Caco-2 (cell line): ENCODE data around the gene RSPH10B. TPM values are rescaled to one million over a fixed set of nuclear protein-coding genes. Genes with fewer than 3 reads are reported as not detected.
"Not testable (repeated sequence)": the region's sequence is repeated elsewhere in the genome, so short reads cannot be mapped to it uniquely, and the experiment has no call there.

Source experiments
- BruUV-seq: library from RNA; stranded (reverse); fragments of 400-500 nt; replicated peaks from 2 replicates; lab custom pipeline; 2021; lab: Mats Ljungman, UMichigan
- CTCF ChIA-PET: fragments of 300-600 bp; sonication (Branson Sonifier 250); formaldehyde crosslinking; loops from one replicate; lab custom pipeline; 2022; ENCODE audit warnings: antibody characterized with exemption; lab: Charles Lee
- POLR2A ChIA-PET: fragments of 300-600 bp; sonication (Branson Sonifier 250); formaldehyde crosslinking; loops from one replicate; lab custom pipeline; 2022; ENCODE audit warnings: antibody characterized with exemption; lab: Charles Lee
- DNase-seq, 2 experiments: peaks; one replicate each; pipeline versions ENCODE4 v3.0.0 to v3.0.0-alpha.2; 2020 to 2022
- H3K27me3 ChIP-seq: replicated peaks from 2 replicates; pipeline ENCODE4 v1.6.0; 2011; ENCODE audit warnings: low read length; ENCODE audit not compliant: control insufficient read depth, insufficient read depth
- H3K36me3 ChIP-seq: 2 replicates; pipeline ENCODE4 v1.5.1; 2011; ENCODE audit warnings: low read length; ENCODE audit not compliant: control insufficient read depth, insufficient read depth
- H3K4me1 ChIP-seq: fragments of 250-450 bp; sonication (Bioruptor Pico); 2 replicates; pipeline ENCODE4 v1.5.1; 2020; ENCODE audit warnings: mild to moderate bottlenecking
- H3K4me3 ChIP-seq: 2 replicates; pipeline ENCODE4 v1.5.1; 2011; ENCODE audit warnings: low read depth, mild to moderate bottlenecking, control low read depth, low read length
- H3K9me3 ChIP-seq: fragments of 250-450 bp; sonication (Bioruptor Pico); 2 replicates; pipeline ENCODE4 v1.5.1; 2020; ENCODE audit warnings: mild to moderate bottlenecking, moderate library complexity
- H3K27ac Mint-ChIP-seq: one replicate; pipeline ENCODE4 v1.8.0; 2022; ENCODE audit warnings: mixed read lengths; ENCODE audit not compliant: unreplicated experiment
- H3K27me3 Mint-ChIP-seq: one replicate; pipeline ENCODE4 v1.8.0; 2022; ENCODE audit warnings: mixed read lengths; ENCODE audit not compliant: insufficient read depth, unreplicated experiment
- H3K36me3 Mint-ChIP-seq: one replicate; pipeline ENCODE4 v1.8.0; 2022; ENCODE audit warnings: mild to moderate bottlenecking, mixed read lengths; ENCODE audit not compliant: insufficient read depth, unreplicated experiment
- H3K4me1 Mint-ChIP-seq: one replicate; pipeline ENCODE4 v1.8.0; 2022; ENCODE audit warnings: low read depth, mixed read lengths; ENCODE audit not compliant: unreplicated experiment
- H3K4me3 Mint-ChIP-seq: one replicate; pipeline ENCODE4 v1.8.0; 2022; ENCODE audit warnings: mild to moderate bottlenecking, moderate library complexity, mixed read lengths; ENCODE audit not compliant: unreplicated experiment
- H3K9me3 Mint-ChIP-seq: one replicate; pipeline ENCODE4 v1.8.0; 2022; ENCODE audit warnings: mixed read lengths; ENCODE audit not compliant: unreplicated experiment
- intact Hi-C: fragments of 100-400 bp; cut with micrococcal nuclease; formaldehyde crosslinking; loops from one replicate; pipeline ENCODE4 v1.10.0; 2022; ENCODE audit not compliant: unreplicated experiment
- total RNA-seq: library from RNA; stranded (reverse); gene quantifications from 2 replicates; pipeline ENCODE4 v1.2.3, GENCODE V29; 2022
- TF ChIP-seq, protein P1 (sequence below), 2 experiments: fragments of 200-600 bp in 1 of 2; IDR thresholded peaks; 1 replicate in 1 of 2; 2 replicates in 1 of 2; pipeline versions ENCODE4 v1.5.1 to v1.8.0; 2011 to 2022; ENCODE audit warnings: antibody characterized with exemption in 1 of 2, control low read depth in 1 of 2, inconsistent platforms in 1 of 2, low read depth in 1 of 2, low read length in 1 of 2, mild to moderate bottlenecking in 1 of 2, moderate library complexity in 1 of 2; ENCODE audit not compliant: insufficient read depth in 1 of 2, severe bottlenecking in 1 of 2, unreplicated experiment in 1 of 2

RSPH10B gene
- total RNA-seq, 1 experiment from 2014 or later: not detected

- CTCF ChIA-PET, H3K4me3 Mint-ChIP-seq, H3K27me3 Mint-ChIP-seq, H3K27ac Mint-ChIP-seq, H3K4me1 ChIP-seq, H3K27me3 ChIP-seq, POLR2A ChIA-PET, BruUV-seq, H3K36me3 Mint-ChIP-seq, intact Hi-C loops, H3K36me3 ChIP-seq, H3K9me3 ChIP-seq, H3K9me3 Mint-ChIP-seq, H3K4me1 Mint-ChIP-seq, DNase-seq, H3K4me3 ChIP-seq: not testable (repeated sequence)
Observed at GRCh38 chr7:5916529-5916928, 54.0 kb downstream of the RSPH10B start.

DNA sequence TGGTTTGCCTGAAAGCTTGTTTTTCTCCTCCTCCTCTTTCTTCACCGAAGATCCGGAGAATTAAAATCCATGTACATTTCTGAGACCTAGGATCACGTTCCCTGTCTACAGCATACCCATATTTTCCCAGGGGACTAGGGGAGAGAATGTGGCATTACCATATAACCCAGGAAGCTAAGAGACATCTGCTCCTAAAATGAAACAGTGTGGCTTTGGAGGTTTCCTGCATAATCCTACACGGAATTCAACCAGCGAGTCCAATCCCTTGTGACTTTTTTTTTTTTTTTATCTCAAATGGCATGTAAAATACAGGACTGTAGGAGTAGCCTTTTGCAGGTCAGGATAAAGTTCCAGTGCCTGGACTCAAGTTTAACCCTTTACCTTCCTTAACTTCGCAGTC lies 61.7 kb downstream of the RSPH10B start:
- CTCF ChIA-PET, H3K27ac Mint-ChIP-seq: not testable (repeated sequence)

GRCh38 chr7:5904726-5905125 lies 65.8 kb downstream of the RSPH10B start:
- H3K4me1 Mint-ChIP-seq, POLR2A ChIA-PET, CTCF ChIA-PET, H3K27me3 ChIP-seq, H3K36me3 Mint-ChIP-seq, intact Hi-C loops, H3K9me3 ChIP-seq, H3K27ac Mint-ChIP-seq, H3K27me3 Mint-ChIP-seq, H3K4me3 ChIP-seq, H3K4me1 ChIP-seq, H3K4me3 Mint-ChIP-seq, BruUV-seq, H3K36me3 ChIP-seq, H3K9me3 Mint-ChIP-seq, DNase-seq: not testable (repeated sequence)

More for the DNA sequence above, 61.7 kb downstream of the RSPH10B start:
- H3K27me3 ChIP-seq, H3K27me3 Mint-ChIP-seq, H3K4me1 ChIP-seq, H3K4me1 Mint-ChIP-seq, intact Hi-C loops, H3K36me3 ChIP-seq, POLR2A ChIA-PET, DNase-seq, BruUV-seq, H3K4me3 Mint-ChIP-seq, H3K9me3 ChIP-seq, H3K9me3 Mint-ChIP-seq, H3K36me3 Mint-ChIP-seq, H3K4me3 ChIP-seq: not testable (repeated sequence)

- POLR2A ChIA-PET, H3K27me3 Mint-ChIP-seq, BruUV-seq, H3K9me3 Mint-ChIP-seq, H3K4me3 Mint-ChIP-seq, CTCF ChIA-PET, H3K36me3 Mint-ChIP-seq, H3K27ac Mint-ChIP-seq, H3K4me1 Mint-ChIP-seq, H3K36me3 ChIP-seq, H3K9me3 ChIP-seq, intact Hi-C loops, H3K4me1 ChIP-seq, H3K4me3 ChIP-seq, DNase-seq, H3K27me3 ChIP-seq: not testable (repeated sequence)
Observed at GRCh38 chr7:5903002-5903401, 67.5 kb downstream of the RSPH10B start.

- H3K27me3 Mint-ChIP-seq, H3K4me1 ChIP-seq, H3K9me3 Mint-ChIP-seq, POLR2A ChIA-PET, intact Hi-C loops, H3K4me1 Mint-ChIP-seq, H3K9me3 ChIP-seq, BruUV-seq, H3K36me3 ChIP-seq, H3K27me3 ChIP-seq: not testable (repeated sequence)
- CTCF ChIA-PET: interaction anchor here (0.6 kb wide), 1 partner anchor 111 kb away, joined by 3 read pairs; no protein-coding TSS in a partner anchor
- Mint-ChIP-seq H3K4me3 (peak within 1 kb of the TSS; percentile 78), H3K36me3 (peaks cover 10% of the 10 kb centered on the region), H3K27ac (peak within 1 kb of the TSS; percentile 70)
- TF ChIP-seq, protein P1, sequence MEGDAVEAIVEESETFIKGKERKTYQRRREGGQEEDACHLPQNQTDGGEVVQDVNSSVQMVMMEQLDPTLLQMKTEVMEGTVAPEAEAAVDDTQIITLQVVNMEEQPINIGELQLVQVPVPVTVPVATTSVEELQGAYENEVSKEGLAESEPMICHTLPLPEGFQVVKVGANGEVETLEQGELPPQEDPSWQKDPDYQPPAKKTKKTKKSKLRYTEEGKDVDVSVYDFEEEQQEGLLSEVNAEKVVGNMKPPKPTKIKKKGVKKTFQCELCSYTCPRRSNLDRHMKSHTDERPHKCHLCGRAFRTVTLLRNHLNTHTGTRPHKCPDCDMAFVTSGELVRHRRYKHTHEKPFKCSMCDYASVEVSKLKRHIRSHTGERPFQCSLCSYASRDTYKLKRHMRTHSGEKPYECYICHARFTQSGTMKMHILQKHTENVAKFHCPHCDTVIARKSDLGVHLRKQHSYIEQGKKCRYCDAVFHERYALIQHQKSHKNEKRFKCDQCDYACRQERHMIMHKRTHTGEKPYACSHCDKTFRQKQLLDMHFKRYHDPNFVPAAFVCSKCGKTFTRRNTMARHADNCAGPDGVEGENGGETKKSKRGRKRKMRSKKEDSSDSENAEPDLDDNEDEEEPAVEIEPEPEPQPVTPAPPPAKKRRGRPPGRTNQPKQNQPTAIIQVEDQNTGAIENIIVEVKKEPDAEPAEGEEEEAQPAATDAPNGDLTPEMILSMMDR (IDR thresholded peaks at IDR 0.05; ENCODE audit: insufficient read depth in 1 of 2, low read depth in 1 of 2, low read length in 1 of 2, severe bottlenecking in 1 of 2, unreplicated experiment in 1 of 2): peak in 1 of 2 experiments; percentile 42
- peak within 1 kb of the TSS; percentile 21 for H3K4me3 ChIP-seq
- peak; percentile 68 to 79 for DNase-seq
Observed at GRCh38 chr7:5898480-5899224, 71.8 kb downstream of the RSPH10B start, which contains the start of gene CCZ1. Gene CCZ1, plus strand, starts transcription at chr7:5898733. Its CDS starts 67 bp downstream, at chr7:5898800.

GRCh38 chr7:5897369-5897919 lies 73.0 kb downstream of the RSPH10B start:
- peak in 1 of 2 experiments; percentile 21 for DNase-seq
- peak overlapping the region; percentile 78 for H3K4me3 Mint-ChIP-seq
- H3K36me3 ChIP-seq, H3K9me3 ChIP-seq, intact Hi-C loops, H3K9me3 Mint-ChIP-seq, H3K27me3 ChIP-seq, H3K4me1 ChIP-seq, H3K4me1 Mint-ChIP-seq, H3K27me3 Mint-ChIP-seq, BruUV-seq, CTCF ChIA-PET, POLR2A ChIA-PET: not testable (repeated sequence)
- H3K4me3 ChIP-seq: peak overlapping the region; percentile 21
- H3K27ac Mint-ChIP-seq: peak overlapping the region; percentile 70
- H3K36me3 Mint-ChIP-seq: peaks cover 10% of the 10 kb centered on the region
